Hepatocyte (in vitro differentiated cells): Measurements from ENCODE around the gene TTLL12. TPM values are rescaled to one million over a fixed set of nuclear protein-coding genes. Genes with fewer than 3 reads are reported as not detected.

Experiments
- DNase-seq: peaks from one replicate; pipeline ENCODE4 v3.0.0-alpha.2; 2016; ENCODE audit warnings: low spot score
- H2AFZ ChIP-seq: fragments of 200-600 bp; sonication (generic); 2 replicates; pipeline ENCODE4 v1.6.0; 2016; ENCODE audit warnings: antibody characterized with exemption, mild to moderate bottlenecking
- H3K27ac ChIP-seq: fragments of 200-600 bp; sonication (generic); 2 replicates; pipeline ENCODE4 v1.5.1; 2016; ENCODE audit warnings: mild to moderate bottlenecking
- H3K27me3 ChIP-seq: fragments of 200-600 bp; sonication (generic); 2 replicates; pipeline ENCODE4 v1.6.1; 2016
- H3K36me3 ChIP-seq: fragments of 200-600 bp; sonication (generic); replicated peaks from 2 replicates; pipeline ENCODE4 v1.5.1; 2016; ENCODE audit warnings: low read depth; ENCODE audit not compliant: insufficient read depth
- H3K4me1 ChIP-seq: fragments of 200-600 bp; sonication (generic); 2 replicates; pipeline ENCODE4 v1.5.1; 2016; ENCODE audit warnings: mild to moderate bottlenecking, moderate library complexity; ENCODE audit not compliant: insufficient read depth
- H3K4me2 ChIP-seq: fragments of 200-600 bp; sonication (generic); 2 replicates; pipeline ENCODE4 v1.6.0; 2016
- H3K4me3 ChIP-seq: fragments of 200-600 bp; sonication (generic); 2 replicates; pipeline ENCODE4 v1.5.1; 2016; ENCODE audit warnings: mild to moderate bottlenecking
- H3K79me2 ChIP-seq: fragments of 200-600 bp; sonication (generic); 2 replicates; pipeline ENCODE4 v1.6.0; 2017; ENCODE audit warnings: mild to moderate bottlenecking
- H3K9me2 ChIP-seq: fragments of 200-600 bp; sonication (generic); replicated peaks from 2 replicates; pipeline ENCODE4 v1.6.0; 2017; ENCODE audit warnings: mild to moderate bottlenecking; ENCODE audit not compliant: insufficient read depth
- H3K9me3 ChIP-seq: fragments of 200-600 bp; sonication (generic); 2 replicates; pipeline ENCODE4 v1.5.1; 2016; ENCODE audit warnings: low read depth, mild to moderate bottlenecking
- H4K20me1 ChIP-seq: fragments of 200-600 bp; sonication (generic); 2 replicates; pipeline ENCODE4 v1.6.0; 2016; ENCODE audit warnings: mild to moderate bottlenecking; ENCODE audit not compliant: insufficient read depth, poor library complexity, severe bottlenecking
- EZH2 ChIP-seq: fragments of 200-600 bp; sonication (generic); IDR thresholded peaks from 2 replicates; pipeline ENCODE4 v1.6.1; 2016; ENCODE audit warnings: antibody characterized with exemption, mild to moderate bottlenecking, borderline replicate concordance
- EZH2phosphoT487 ChIP-seq: fragments of 200-600 bp; sonication (generic); IDR thresholded peaks from one replicate; pipeline ENCODE4 v1.6.1; 2018; ENCODE audit warnings: antibody characterized with exemption, mild to moderate bottlenecking, low read depth, moderate library complexity; ENCODE audit not compliant: unreplicated experiment, severe bottlenecking
- WGBS: methylation state at CpG from one replicate; pipeline ENCODE4 v1.1.6; 2016; ENCODE audit warnings: low lambda C conversion rate; ENCODE audit errors: missing lambda C conversion rate; 5-methylcytosine and 5-hydroxymethylcytosine counted together
- polyA plus RNA-seq: library from polyadenylated mRNA; unstranded; fragments of >200 nt; fragmentation: Nextera tagmentation; extraction: Ambion mirVana; gene quantifications from 2 replicates; pipeline ENCODE4 v1.2.1, GENCODE V29; 2016
- total RNA-seq: library from RNA; depleted of rRNA; stranded (reverse); fragments of >200 nt; gene quantifications from 2 replicates; pipeline ENCODE4 v1.2.3, GENCODE V29; 2014
- TF ChIP-seq, protein P1 (sequence below): fragments of 200-600 bp; sonication (generic); IDR thresholded peaks from 2 replicates; pipeline ENCODE4 v1.5.1; 2016; ENCODE audit warnings: antibody characterized with exemption, mild to moderate bottlenecking; ENCODE audit not compliant: poor library complexity

The TTLL12 gene
- total and polyA plus RNA-seq, 2 experiments from 2014 or later = 40.9 to 50.3 TPM

- H3K27me3 ChIP-seq = no peaks in the 10 kb centered on the region
- H3K4me1 ChIP-seq = peaks cover 9% of the 10 kb centered on the region
- TF ChIP-seq, protein P1, sequence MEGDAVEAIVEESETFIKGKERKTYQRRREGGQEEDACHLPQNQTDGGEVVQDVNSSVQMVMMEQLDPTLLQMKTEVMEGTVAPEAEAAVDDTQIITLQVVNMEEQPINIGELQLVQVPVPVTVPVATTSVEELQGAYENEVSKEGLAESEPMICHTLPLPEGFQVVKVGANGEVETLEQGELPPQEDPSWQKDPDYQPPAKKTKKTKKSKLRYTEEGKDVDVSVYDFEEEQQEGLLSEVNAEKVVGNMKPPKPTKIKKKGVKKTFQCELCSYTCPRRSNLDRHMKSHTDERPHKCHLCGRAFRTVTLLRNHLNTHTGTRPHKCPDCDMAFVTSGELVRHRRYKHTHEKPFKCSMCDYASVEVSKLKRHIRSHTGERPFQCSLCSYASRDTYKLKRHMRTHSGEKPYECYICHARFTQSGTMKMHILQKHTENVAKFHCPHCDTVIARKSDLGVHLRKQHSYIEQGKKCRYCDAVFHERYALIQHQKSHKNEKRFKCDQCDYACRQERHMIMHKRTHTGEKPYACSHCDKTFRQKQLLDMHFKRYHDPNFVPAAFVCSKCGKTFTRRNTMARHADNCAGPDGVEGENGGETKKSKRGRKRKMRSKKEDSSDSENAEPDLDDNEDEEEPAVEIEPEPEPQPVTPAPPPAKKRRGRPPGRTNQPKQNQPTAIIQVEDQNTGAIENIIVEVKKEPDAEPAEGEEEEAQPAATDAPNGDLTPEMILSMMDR = no peak
- no peak for TF ChIP-seq EZH2phosphoT487
- TF ChIP-seq EZH2 = no peak
- over 99% methylated on average over 25 of the region's 25 CpGs for WGBS
- H3K36me3 ChIP-seq = no peaks in the 10 kb centered on the region
- no peak overlapping the region for H3K27ac ChIP-seq
- no peak for DNase-seq
- no peak overlapping the region for H2AFZ ChIP-seq
- no peaks in the 10 kb centered on the region for H3K9me2 ChIP-seq
- H3K4me3 ChIP-seq = no peak overlapping the region
- H4K20me1 ChIP-seq = no peaks in the 10 kb centered on the region
- peaks cover 5% of the 10 kb centered on the region for H3K79me2 ChIP-seq
- no peak overlapping the region for H3K4me2 ChIP-seq
- no peaks in the 10 kb centered on the region for H3K9me3 ChIP-seq
Observed at GRCh38 chr22:43179146-43179910, 7.6 kb downstream of the TTLL12 start.

GRCh38 chr22:43177479-43177878, 9.5 kb downstream of the TTLL12 start:
- H3K9me2 ChIP-seq = no peaks in the 10 kb centered on the region
- no peaks in the 10 kb centered on the region for H3K27me3 ChIP-seq
- 93% methylated on average over 7 of the region's 7 CpGs for WGBS
- no peaks in the 10 kb centered on the region for H3K79me2 ChIP-seq
- H3K4me1 ChIP-seq = no peaks in the 10 kb centered on the region
- DNase-seq = no peak
- no peak overlapping the region for H3K27ac ChIP-seq
- H2AFZ ChIP-seq = no peak overlapping the region
- no peak overlapping the region for H3K4me2 ChIP-seq
- TF ChIP-seq, protein P1 = no peak
- TF ChIP-seq EZH2 (no peak), EZH2phosphoT487 (no peak)
- no peak overlapping the region for H3K4me3 ChIP-seq
- H3K36me3 ChIP-seq = no peaks in the 10 kb centered on the region
- H4K20me1 ChIP-seq = no peaks in the 10 kb centered on the region
- H3K9me3 ChIP-seq = no peaks in the 10 kb centered on the region

DNA sequence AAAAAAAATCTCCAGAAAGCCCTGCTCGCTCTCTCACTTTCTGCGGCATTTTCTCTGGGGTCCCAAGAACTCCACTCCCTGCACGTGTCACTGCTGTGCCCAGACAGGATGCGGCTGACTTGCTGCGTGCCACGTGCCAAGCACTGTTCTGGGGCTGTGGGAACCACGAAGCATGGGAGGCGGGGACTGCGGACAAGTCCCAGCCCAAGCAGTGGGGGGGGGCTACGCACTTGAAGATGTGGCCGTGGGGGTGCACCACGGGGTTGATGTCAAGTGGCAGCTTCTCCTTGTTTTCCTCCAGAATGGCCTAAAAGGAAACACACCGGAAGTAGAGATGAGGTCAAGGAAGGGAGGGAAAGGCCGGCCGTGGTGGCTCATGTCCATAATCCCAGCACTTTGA, 10.8 kb downstream of the TTLL12 start:
- Histone ChIP-seq H2AFZ (no peak overlapping the region), H3K9me3 (no peaks in the 10 kb centered on the region), H3K79me2 (no peaks in the 10 kb centered on the region), H3K36me3 (no peaks in the 10 kb centered on the region), H3K27me3 (no peaks in the 10 kb centered on the region), H3K4me3 (no peak overlapping the region), H3K4me1 (no peaks in the 10 kb centered on the region), H3K27ac (no peak overlapping the region), H3K9me2 (no peaks in the 10 kb centered on the region), H4K20me1 (no peaks in the 10 kb centered on the region), H3K4me2 (no peak overlapping the region)
- DNase-seq = no peak
- TF ChIP-seq EZH2phosphoT487 (no peak), EZH2 (no peak)
- TF ChIP-seq, protein P1 = no peak
- 95% methylated on average over 14 of the region's 15 CpGs for WGBS
